Measurements from ENCODE around the gene SLC22A5. TPM values are rescaled to one million over a fixed set of nuclear protein-coding genes. Genes with fewer than 3 reads are reported as not detected.

SLC22A5 gene
- total and polyA plus RNA-seq, 9 of the 15 experiments (the other 6 are each of a cell fraction or from before 2014, with no cell fraction given), result 3.0 to 16.6 (median 8.3) TPM

GRCh38 chr5:132435447-132435846 is 65.9 kb downstream of the SLC22A5 start:
- DNase-seq (ENCODE audit: extremely low read depth in 1 of 4, low spot score in 3 of 4) (no peak), ATAC-seq (no peak), FAIRE-seq (no peak)
- TF ChIP-seq GTF3C2 (IDR thresholded peaks at IDR 0.05; ENCODE audit: borderline replicate concordance, extremely low read depth, insufficient read length) (no peak), NR2C2 (CRISPR knock-in tag; IDR thresholded peaks at IDR 0.05) (no peak), NR2C2 (tag; IDR thresholded peaks at IDR 0.05) (no peak), HES1 (IDR thresholded peaks at IDR 0.05; ENCODE audit: low read depth) (no peak), CSDE1 (IDR thresholded peaks at IDR 0.05) (no peak), HNRNPUL1 (IDR thresholded peaks at IDR 0.05; ENCODE audit: low read length) (no peak), PCBP2 (IDR thresholded peaks at IDR 0.05; ENCODE audit: low read depth, low read length, poor library complexity, severe bottlenecking) (no peak), ZNF764 (CRISPR knock-in tag; IDR thresholded peaks at IDR 0.05; ENCODE audit: low read depth) (no peak), ETV1 (tag; conservative IDR thresholded peaks at IDR 0.05; ENCODE audit: low read depth) (no peak), SNAPC5 (CRISPR knock-in tag; IDR thresholded peaks at IDR 0.05) (no peak), CEBPZ (IDR thresholded peaks at IDR 0.05; ENCODE audit: borderline replicate concordance, low read depth, low read length) (no peak), RNF2 (IDR thresholded peaks at IDR 0.05) (no peak), DDX20 (tag; IDR thresholded peaks at IDR 0.05; ENCODE audit: low read depth) (no peak), TEAD2 (tag; IDR thresholded peaks at IDR 0.05) (no peak)
- WGBS (ENCODE audit: insufficient coverage, low coverage, missing lambda C conversion rate), result 85% methylated on average over 2 of the region's 2 CpGs
- Histone ChIP-seq H3K9ac (ENCODE audit: insufficient read depth in 1 of 2, low read depth in 2 of 2, low read length in 2 of 2) (no peak overlapping the region), H3K27me3 (ENCODE audit: control insufficient read depth in 2 of 2, insufficient read depth in 2 of 2, low read length in 2 of 2) (no peaks in the 10 kb centered on the region), H3K9me1 (ENCODE audit: control insufficient read depth, insufficient read depth, low read length) (no peaks in the 10 kb centered on the region), H3K4me1 (replicated peaks in 1 of 2; ENCODE audit: control insufficient read depth in 2 of 2, insufficient read depth in 2 of 2, low read length in 2 of 2) (peaks cover 18 to 29% of the 10 kb centered on the region in 2 experiments; a peak in 4 of 5 replicates), H3K27ac (ENCODE audit: extremely low read depth, low read depth, low read length) (no peak overlapping the region), H3K9me3 (replicated peaks; ENCODE audit: control insufficient read depth, insufficient read depth, low read depth, low read length) (no peaks in the 10 kb centered on the region), H3K36me3 (ENCODE audit: control insufficient read depth, insufficient read depth, low read length) (no peaks in the 10 kb centered on the region), H3K79me2 (ENCODE audit: control insufficient read depth, insufficient read depth, low read length) (no peaks in the 10 kb centered on the region), H2AFZ (ENCODE audit: low read depth, low read length) (no peak overlapping the region), H3K4me3 (no peak overlapping the region), H3K4me2 (ENCODE audit: insufficient read depth, low read length) (no peak overlapping the region), H4K20me1 (replicated peaks; ENCODE audit: control insufficient read depth, insufficient read depth, low read length) (no peaks in the 10 kb centered on the region)
- ChIA-PET CTCF (ENCODE audit: low intra/inter-chr PET ratio) (no interaction called here), POLR2A (interaction anchor here (1.0 to 3.7 kb wide), 7 partner anchors 12 to 44 kb away, joined by 4 to 25 read pairs (median 6); no protein-coding TSS in a partner anchor)
- BruUV-seq (replicated peaks), result no TSS peak
- in situ Hi-C loops (cut with MboI) (no loop called here), intact Hi-C loops (cut with micrococcal nuclease) (no loop called here)
